Activated T-helper 9 cell treated with anti-CD3 and anti-CD28 coated beads, Interleukin-2, amount 50 U/mL, for 16 hours (primary cell): ENCODE data around the gene KSR1.
"Not testable (repeated sequence)": the region's sequence is repeated elsewhere in the genome, so short reads cannot be mapped to it uniquely, and the experiment has no call there.

Experiments used
- DNase-seq: peaks from one replicate; pipeline ENCODE4 v3.0.0-alpha.2; 2020; ENCODE audit warnings: low read depth

The KSR1 gene

GRCh38 chr17:27494192-27495091 lies 38.2 kb downstream of the KSR1 start:
- DNase-seq, result no peak

- DNase-seq, result no peak
Measured at GRCh38 chr17:27495460-27495859, 39.2 kb downstream of the KSR1 start.

GRCh38 chr17:27496005-27496404 lies 39.8 kb downstream of the KSR1 start:
- DNase-seq, result no peak

GRCh38 chr17:27496437-27496943 lies 40.2 kb downstream of the KSR1 start:
- DNase-seq, result no peak

GRCh38 chr17:27496971-27497370 lies 40.7 kb downstream of the KSR1 start:
- no peak for DNase-seq

GRCh38 chr17:27497696-27498095 lies 41.4 kb downstream of the KSR1 start:
- no peak for DNase-seq

- DNase-seq, result no peak
Measured at GRCh38 chr17:27498615-27499309, 42.5 kb downstream of the KSR1 start.

- no peak for DNase-seq
Measured at GRCh38 chr17:27499451-27500265, 43.4 kb downstream of the KSR1 start.

- DNase-seq, result not testable (repeated sequence)
Measured at GRCh38 chr17:27501338-27501737, 45.1 kb downstream of the KSR1 start.

- DNase-seq, result no peak
Measured at GRCh38 chr17:27502526-27503324, 46.5 kb downstream of the KSR1 start.

- DNase-seq, result no peak
Measured at GRCh38 chr17:27503611-27504010, 47.4 kb downstream of the KSR1 start.

GRCh38 chr17:27504188-27504995 lies 48.1 kb downstream of the KSR1 start:
- no peak for DNase-seq

GRCh38 chr17:27506348-27507218 lies 50.3 kb downstream of the KSR1 start:
- DNase-seq, result no peak

- no peak for DNase-seq
Measured at GRCh38 chr17:27511168-27511883, 55.1 kb downstream of the KSR1 start.

GRCh38 chr17:27512031-27512430 lies 55.8 kb downstream of the KSR1 start:
- DNase-seq, result no peak

GRCh38 chr17:27512511-27513346 lies 56.5 kb downstream of the KSR1 start:
- DNase-seq, result no peak

- no peak for DNase-seq
Measured at GRCh38 chr17:27513849-27514248, 57.6 kb downstream of the KSR1 start.
